ENCODE results near the gene POLR1A. TPM values are rescaled to one million over a fixed set of nuclear protein-coding genes. Genes with fewer than 3 reads are reported as not detected.

POLR1A gene
- total and polyA plus RNA-seq, 10 donors, result 1.8 to 39.0 (median 20.1) TPM

- TF ChIP-seq CTCF (IDR thresholded peaks at IDR 0.05 in 8 of 11, conservative IDR thresholded peaks at IDR 0.05 in 3 of 11) (no peak), POLR2A (IDR thresholded peaks at IDR 0.05) (no peak), POLR2AphosphoS5 (IDR thresholded peaks at IDR 0.05) (no peak)
- Histone ChIP-seq H3K27ac (peak overlapping the region in 1 of 8 donors; percentile 15), H3K27me3 (replicated peaks in 1 of 7) (no peaks in the 10 kb centered on the region), H3K9me3 (no peaks in the 10 kb centered on the region), H3K36me3 (peaks cover 6 to 100% (median 96%) of the 10 kb centered on the region in 6 donors), H3K4me1 (peaks cover 0 to 17% (median 0%) of the 10 kb centered on the region in 6 donors), H3K4me3 (no peak overlapping the region)
- 71 to 94% (median 85%) methylated on average over 6 of the region's 6 CpGs for WGBS, 5 donors
- intact Hi-C loops (cut with DNase I; ENCODE audit: low total_unique reads), result no loop called here
- no peak for DNase-seq
Measured at GRCh38 chr2:86143307-86143706, 37.6 kb upstream of the POLR1A start.

GRCh38 chr2:86142436-86143257 is 37.0 kb upstream of the POLR1A start:
- peak overlapping the region in 2 of 8 donors; percentile 15 to 19 for H3K27ac ChIP-seq
- H3K9me3 ChIP-seq, result no peaks in the 10 kb centered on the region
- intact Hi-C loops (cut with DNase I; ENCODE audit: low total_unique reads), result no loop called here
- H3K4me1 ChIP-seq, result peaks cover 0 to 17% (median 0%) of the 10 kb centered on the region in 6 donors
- TF ChIP-seq POLR2A (IDR thresholded peaks at IDR 0.05), result no peak
- TF ChIP-seq CTCF (IDR thresholded peaks at IDR 0.05 in 8 of 11, conservative IDR thresholded peaks at IDR 0.05 in 3 of 11), result no peak
- no peak overlapping the region for H3K4me3 ChIP-seq
- WGBS, 5 donors, result 46 to 84% (median 56%) methylated on average over 3 of the region's 3 CpGs
- no peak for DNase-seq
- H3K27me3 ChIP-seq (replicated peaks in 1 of 7), result no peaks in the 10 kb centered on the region
- H3K36me3 ChIP-seq, result peaks cover 9 to 100% (median 96%) of the 10 kb centered on the region in 6 donors

- DNase-seq, result no peak
- 80 to 85% (median 83%) methylated on average over 4 of the region's 4 CpGs for WGBS, 5 donors
- H3K27ac ChIP-seq, result no peak overlapping the region
- peaks cover 0 to 17% (median 0%) of the 10 kb centered on the region in 6 donors for H3K4me1 ChIP-seq
- H3K9me3 ChIP-seq, result no peaks in the 10 kb centered on the region
- intact Hi-C loops (cut with DNase I; ENCODE audit: low total_unique reads), result no loop called here
- TF ChIP-seq CTCF (IDR thresholded peaks at IDR 0.05 in 8 of 11, conservative IDR thresholded peaks at IDR 0.05 in 3 of 11) (no peak), POLR2AphosphoS5 (IDR thresholded peaks at IDR 0.05) (no peak), POLR2A (IDR thresholded peaks at IDR 0.05) (no peak)
- peaks cover 7 to 100% (median 96%) of the 10 kb centered on the region in 6 donors for H3K36me3 ChIP-seq
- no peaks in the 10 kb centered on the region for H3K27me3 ChIP-seq (replicated peaks in 1 of 7)
- no peak overlapping the region for H3K4me3 ChIP-seq
Measured at GRCh38 chr2:86140969-86141392, 35.3 kb upstream of the POLR1A start.

GRCh38 chr2:86139981-86140380 is 34.3 kb upstream of the POLR1A start:
- DNase-seq, result no peak
- Histone ChIP-seq H3K9me3 (no peaks in the 10 kb centered on the region), H3K4me3 (no peak overlapping the region), H3K27me3 (replicated peaks in 1 of 7) (no peaks in the 10 kb centered on the region), H3K27ac (no peak overlapping the region), H3K4me1 (peaks cover 0 to 17% (median 0%) of the 10 kb centered on the region in 6 donors), H3K36me3 (peaks cover 7 to 100% (median 96%) of the 10 kb centered on the region in 6 donors)
- intact Hi-C loops (cut with DNase I; ENCODE audit: low total_unique reads), result no loop called here
- WGBS, 5 donors, result 74 to 89% (median 83%) methylated on average over 4 of the region's 4 CpGs
- TF ChIP-seq POLR2AphosphoS5 (IDR thresholded peaks at IDR 0.05) (no peak), CTCF (IDR thresholded peaks at IDR 0.05 in 8 of 11, conservative IDR thresholded peaks at IDR 0.05 in 3 of 11) (no peak), POLR2A (IDR thresholded peaks at IDR 0.05) (no peak)
